ENCODE measurements around the gene AOAH.

AOAH gene

GRCh38 chr7:36723951-36724664 is at the start of gene AOAH:
Gene AOAH, minus strand, starts transcription at chr7:36724494. Its CDS starts 346 bp downstream, at chr7:36724148.
- Histone ChIP-seq H3K4me1 (ENCODE audit: control insufficient read depth in 1 of 2, insufficient read depth in 1 of 2, low read depth in 1 of 2, low read length in 1 of 2) (peaks cover 71 to 78% of the 10 kb centered on the region in 2 experiments), H3K27ac (peak within 1 kb of the TSS; percentile 89), H3K27me3 (no peaks in the 10 kb centered on the region), H3K9me3 (no peaks in the 10 kb centered on the region), H3K4me3 (ENCODE audit: low read depth in 1 of 2, low read length in 1 of 2) (peak within 1 kb of the TSS; percentile 65 to 70), H3K36me3 (no peaks in the 10 kb centered on the region)
- no peak for TF ChIP-seq CTCF (IDR thresholded peaks at IDR 0.05)

GRCh38 chr7:36766451-36766850 is 42.2 kb upstream of the AOAH start:
- no peak for TF ChIP-seq CTCF (IDR thresholded peaks at IDR 0.05)
- no peak overlapping the region for H3K27ac ChIP-seq
- no peaks in the 10 kb centered on the region for H3K4me1 ChIP-seq (ENCODE audit: control insufficient read depth in 1 of 2, insufficient read depth in 1 of 2, low read depth in 1 of 2, low read length in 1 of 2)
- H3K27me3 ChIP-seq, result no peaks in the 10 kb centered on the region
- no peak overlapping the region for H3K4me3 ChIP-seq (ENCODE audit: low read depth in 1 of 2, low read length in 1 of 2)
- no peaks in the 10 kb centered on the region for H3K9me3 ChIP-seq
- no peaks in the 10 kb centered on the region for H3K36me3 ChIP-seq

GRCh38 chr7:36765605-36766004 is 41.3 kb upstream of the AOAH start:
- no peak overlapping the region for H3K4me3 ChIP-seq (ENCODE audit: low read depth in 1 of 2, low read length in 1 of 2)

GRCh38 chr7:36764929-36765328 is 40.6 kb upstream of the AOAH start:
- Histone ChIP-seq H3K36me3 (no peaks in the 10 kb centered on the region), H3K4me3 (ENCODE audit: low read depth in 1 of 2, low read length in 1 of 2) (no peak overlapping the region)
- TF ChIP-seq CTCF (IDR thresholded peaks at IDR 0.05), result no peak

More at GRCh38 chr7:36765605-36766004, 41.3 kb upstream of the AOAH start:
- Histone ChIP-seq H3K9me3 (no peaks in the 10 kb centered on the region), H3K4me1 (ENCODE audit: control insufficient read depth in 1 of 2, insufficient read depth in 1 of 2, low read depth in 1 of 2, low read length in 1 of 2) (no peaks in the 10 kb centered on the region), H3K36me3 (no peaks in the 10 kb centered on the region), H3K27ac (no peak overlapping the region), H3K27me3 (no peaks in the 10 kb centered on the region)
- TF ChIP-seq CTCF (IDR thresholded peaks at IDR 0.05), result no peak

GRCh38 chr7:36763132-36763816 is 39.0 kb upstream of the AOAH start:
- Histone ChIP-seq H3K27ac (no peak overlapping the region), H3K9me3 (no peaks in the 10 kb centered on the region), H3K27me3 (no peaks in the 10 kb centered on the region), H3K36me3 (no peaks in the 10 kb centered on the region), H3K4me1 (ENCODE audit: control insufficient read depth in 1 of 2, insufficient read depth in 1 of 2, low read depth in 1 of 2, low read length in 1 of 2) (no peaks in the 10 kb centered on the region), H3K4me3 (ENCODE audit: low read depth in 1 of 2, low read length in 1 of 2) (no peak overlapping the region)
- TF ChIP-seq CTCF (IDR thresholded peaks at IDR 0.05), result no peak

More at GRCh38 chr7:36764929-36765328, 40.6 kb upstream of the AOAH start:
- H3K9me3 ChIP-seq, result no peaks in the 10 kb centered on the region
- H3K27ac ChIP-seq, result no peak overlapping the region
- no peaks in the 10 kb centered on the region for H3K4me1 ChIP-seq (ENCODE audit: control insufficient read depth in 1 of 2, insufficient read depth in 1 of 2, low read depth in 1 of 2, low read length in 1 of 2)
- H3K27me3 ChIP-seq, result no peaks in the 10 kb centered on the region
